Activated CD8-positive, alpha-beta memory T cell treated with anti-CD3 and anti-CD28 coated beads for 48 hours (primary cell): ENCODE results near the gene ACBD3.

Source experiments
- DNase-seq, 3 experiments: peaks; one replicate each; pipeline ENCODE4 v3.0.0-alpha.2; 2020; ENCODE audit warnings: low read depth in 2 of 3, low spot score in 2 of 3

ACBD3 gene

DNA sequence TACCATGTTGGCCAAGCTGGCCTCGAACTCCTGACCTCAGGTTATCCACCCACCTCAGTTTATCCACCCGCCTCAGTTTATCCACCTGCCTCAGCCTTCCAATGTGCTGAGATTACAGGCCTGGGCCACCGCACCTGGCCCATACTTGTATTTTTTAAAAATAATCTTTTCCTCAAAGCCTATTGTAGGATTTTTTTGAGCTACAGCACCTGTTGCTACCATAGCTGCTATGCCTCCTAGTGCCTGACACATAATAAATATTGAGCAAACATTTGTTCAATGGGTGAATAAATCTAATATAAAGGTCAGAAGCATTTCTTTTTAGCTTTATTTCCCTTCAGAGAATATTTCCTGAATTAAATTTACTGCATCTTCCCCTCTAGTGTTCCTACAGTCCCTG is 15.7 kb upstream of the ACBD3 start:
- DNase-seq = no peak

DNA sequence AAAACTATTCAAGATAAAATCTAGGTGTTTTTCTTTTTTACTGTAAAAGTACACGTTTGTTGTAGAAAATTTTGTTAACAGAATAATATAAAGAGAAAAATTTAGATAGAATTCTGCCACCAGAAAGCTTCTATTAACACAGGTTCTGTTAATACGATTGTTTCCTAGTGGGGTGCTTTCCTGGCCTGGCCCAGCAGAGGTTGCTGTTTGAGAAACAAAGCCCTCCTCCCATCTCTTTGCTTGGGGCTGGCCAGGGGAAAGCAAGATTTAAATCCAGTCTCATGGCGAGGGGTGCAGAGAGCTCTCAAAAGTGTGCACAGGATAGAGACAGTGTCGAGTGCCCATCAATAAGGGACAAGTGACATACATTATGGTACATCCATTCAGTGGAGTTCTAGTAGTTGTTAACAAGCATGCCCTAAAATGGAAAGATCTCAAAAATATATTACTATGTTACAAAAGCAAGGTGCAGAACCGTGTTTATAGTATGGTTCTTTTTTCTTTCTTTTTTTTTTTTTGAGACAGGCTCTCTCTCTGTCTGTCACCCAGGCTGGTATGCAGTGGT is 14.6 kb upstream of the ACBD3 start:
- DNase-seq = no peak

DNA sequence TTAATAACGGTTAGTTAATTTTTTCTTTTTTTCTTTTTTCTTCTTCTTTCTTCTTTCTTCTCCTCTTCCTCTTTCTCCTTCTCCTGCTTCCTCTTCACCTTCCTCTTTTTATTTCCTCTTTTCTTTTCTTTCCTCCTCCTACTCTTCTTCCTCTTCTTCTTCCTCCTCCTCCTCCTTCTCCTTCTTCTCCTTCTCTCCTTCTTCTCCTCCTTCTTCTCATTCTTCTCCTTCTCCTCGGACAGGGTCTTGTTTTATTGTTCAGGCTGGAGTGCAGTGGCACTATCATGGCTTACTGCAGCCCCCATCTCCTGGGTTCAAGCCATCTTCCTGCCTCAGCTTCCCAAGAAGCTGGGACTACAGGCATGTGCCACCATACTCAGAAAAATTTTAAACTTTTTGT is 13.4 kb upstream of the ACBD3 start:
- no peak for DNase-seq

DNA sequence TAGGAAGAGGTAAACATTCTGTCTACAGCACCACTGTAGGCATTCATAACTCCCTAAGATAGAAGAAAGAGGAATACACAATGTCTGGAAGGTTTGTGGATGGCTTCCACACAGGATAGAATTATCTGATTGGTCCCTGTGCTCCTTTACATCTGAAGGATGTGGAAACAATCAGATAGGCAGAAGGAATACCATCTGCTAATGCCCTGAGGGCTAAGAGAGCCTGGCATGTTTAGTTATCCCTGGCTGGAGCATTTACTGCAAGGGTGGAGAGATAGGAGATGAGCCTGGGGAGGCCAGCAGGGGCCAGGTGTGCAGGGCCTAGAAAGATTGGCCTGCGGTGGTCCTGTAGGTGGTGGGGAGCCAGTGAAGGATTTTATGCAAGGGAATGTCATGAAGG is 8.6 kb upstream of the ACBD3 start:
- no peak for DNase-seq

DNA sequence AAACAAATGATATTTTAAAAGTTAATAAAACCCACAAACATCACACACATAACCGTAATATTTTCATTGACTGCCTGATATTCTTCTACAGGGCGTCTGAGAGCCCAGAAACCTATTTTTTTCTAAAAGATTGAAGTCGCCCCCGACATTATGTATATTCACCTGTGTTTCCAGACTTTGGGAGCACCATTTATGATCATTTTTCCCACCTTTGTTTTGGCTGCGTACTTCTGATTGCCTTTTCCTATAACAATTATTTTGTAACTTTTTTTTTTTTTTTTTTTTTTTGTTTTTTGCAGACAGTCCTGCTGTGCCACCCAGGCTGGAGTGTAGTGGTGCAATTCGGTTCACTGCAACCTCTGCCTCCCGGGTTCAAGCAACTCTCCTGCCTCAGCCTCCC is 839 bp upstream of the ACBD3 start:
- DNase-seq = no peak

DNA sequence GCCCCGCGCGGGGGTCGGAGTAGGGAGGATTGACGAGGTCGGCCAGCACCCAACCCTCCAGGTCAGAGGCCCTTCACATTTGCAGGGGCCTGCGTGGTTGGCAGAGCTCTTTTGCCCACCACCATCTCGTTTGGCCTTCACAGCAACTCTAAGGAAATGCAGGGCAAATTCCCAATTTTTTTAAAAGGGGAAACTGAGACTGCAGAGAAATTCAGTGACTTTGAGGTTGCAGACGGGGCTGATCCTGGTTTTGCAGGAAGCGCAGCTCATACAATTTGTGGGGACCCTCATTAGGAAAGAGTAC is 430 bp upstream of the ACBD3 start:
- no peak for DNase-seq

DNA sequence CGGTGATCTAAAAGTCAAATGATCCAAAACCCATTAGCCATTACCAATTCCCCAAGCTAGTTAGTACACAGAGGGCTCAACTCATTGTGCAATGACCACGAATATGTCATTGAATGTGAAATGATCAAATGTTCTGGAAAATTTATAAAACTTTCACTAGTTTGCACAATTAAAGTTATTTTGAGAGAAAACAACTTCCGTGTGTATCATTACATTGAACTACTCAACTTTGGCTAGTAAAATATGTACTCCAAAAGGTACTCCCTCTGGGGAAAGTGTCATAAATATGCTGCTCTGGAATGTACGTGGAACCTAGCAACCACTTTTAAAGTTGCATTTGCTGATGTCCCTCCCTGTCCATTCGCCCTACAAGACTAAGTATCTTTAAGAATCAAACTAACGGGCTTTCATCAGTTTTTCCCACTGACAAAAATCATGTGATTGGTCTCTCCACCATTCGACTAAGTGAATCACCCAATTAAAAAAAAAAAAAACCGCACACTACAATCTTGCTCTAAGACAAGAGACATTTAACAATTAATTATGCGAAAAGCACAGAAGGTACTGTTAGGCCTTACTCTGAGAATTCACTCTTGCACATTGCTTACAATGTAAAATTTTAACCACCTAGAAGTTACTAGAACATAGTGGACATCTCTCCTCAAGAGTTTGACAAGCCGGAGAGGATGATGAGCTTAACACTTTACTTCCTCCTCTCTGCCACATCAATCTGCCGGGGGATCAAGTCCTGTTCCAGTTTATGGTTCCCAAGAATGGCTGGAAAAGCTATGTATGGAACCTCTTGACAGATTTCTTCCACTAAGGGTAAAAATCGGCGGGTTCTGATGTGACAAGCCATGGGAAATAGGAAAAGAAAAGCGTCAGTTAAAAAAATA is 1.2 kb downstream of the ACBD3 start:
- DNase-seq = no peak

DNA sequence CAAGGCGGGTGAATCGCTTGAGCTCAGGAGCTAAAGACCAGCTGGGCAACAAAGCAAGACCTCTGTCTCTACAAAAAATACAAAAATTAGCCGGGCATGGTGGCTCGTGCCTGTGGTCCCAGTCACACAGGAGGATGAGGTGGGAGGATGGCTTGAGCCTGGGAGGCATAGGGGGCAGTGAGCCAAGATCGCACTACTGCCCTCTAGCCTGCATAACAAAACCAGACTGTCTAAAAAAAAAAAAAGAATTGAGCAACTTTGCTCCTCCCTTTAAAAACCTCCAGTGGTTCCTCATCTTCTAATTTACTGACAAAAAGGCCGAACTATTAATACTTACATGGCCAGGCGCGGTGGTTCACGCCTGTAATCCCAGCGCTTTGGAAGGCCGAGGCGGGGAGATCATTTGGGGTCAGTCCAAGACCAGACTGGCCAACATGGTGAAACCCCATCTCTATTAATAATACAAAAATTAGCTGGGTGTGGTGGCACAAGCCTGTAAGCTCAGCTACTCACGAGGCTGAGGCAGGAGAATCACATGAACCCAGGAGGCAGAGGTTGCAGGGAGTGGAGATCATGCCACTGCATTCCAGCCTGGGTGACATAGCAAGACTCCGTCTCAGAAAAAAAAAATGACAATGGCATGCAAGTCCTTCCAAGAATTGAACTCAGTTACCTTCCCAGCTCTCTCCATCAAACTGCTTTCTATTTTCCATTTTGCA is 4.4 kb downstream of the ACBD3 start:
- no peak for DNase-seq

DNA sequence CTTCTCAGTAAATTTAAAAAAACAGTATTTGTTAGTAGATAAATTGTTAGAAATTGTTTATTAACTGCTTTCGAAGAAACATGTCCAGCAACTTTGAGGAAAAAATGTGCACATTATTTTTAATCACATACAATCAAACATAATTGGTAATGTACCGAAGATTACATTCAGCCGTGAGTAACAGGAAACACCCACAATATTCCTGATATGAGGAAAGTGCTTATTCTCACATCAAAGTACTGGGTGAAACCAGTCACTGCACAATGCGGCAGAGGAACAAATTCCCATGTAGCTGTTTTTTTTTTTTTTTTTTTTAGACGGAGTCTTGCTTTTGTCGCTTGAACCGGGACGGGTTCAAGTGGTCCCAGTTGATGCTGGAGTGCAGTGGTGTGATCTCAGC is 9.7 kb downstream of the ACBD3 start:
- no peak for DNase-seq

DNA sequence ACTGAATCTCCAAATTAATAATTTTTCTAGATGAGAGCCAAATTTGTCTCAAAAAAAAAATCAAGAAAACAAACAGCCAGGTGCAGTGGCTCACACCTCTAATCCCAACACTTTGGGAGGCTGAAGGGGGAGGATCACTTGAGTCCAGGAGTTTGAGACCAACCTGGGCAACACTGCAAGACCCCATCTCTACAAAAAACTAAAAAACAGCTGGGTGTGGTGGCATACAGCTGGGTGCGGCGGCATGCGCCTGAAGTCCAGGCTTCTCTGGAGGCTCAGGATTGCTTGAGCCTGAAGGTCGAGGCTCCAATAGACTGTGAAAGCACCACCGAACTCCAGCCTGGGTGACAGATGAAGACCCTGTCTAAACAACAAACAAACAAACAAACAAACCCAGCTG is 14.0 kb downstream of the ACBD3 start:
- no peak for DNase-seq

DNA sequence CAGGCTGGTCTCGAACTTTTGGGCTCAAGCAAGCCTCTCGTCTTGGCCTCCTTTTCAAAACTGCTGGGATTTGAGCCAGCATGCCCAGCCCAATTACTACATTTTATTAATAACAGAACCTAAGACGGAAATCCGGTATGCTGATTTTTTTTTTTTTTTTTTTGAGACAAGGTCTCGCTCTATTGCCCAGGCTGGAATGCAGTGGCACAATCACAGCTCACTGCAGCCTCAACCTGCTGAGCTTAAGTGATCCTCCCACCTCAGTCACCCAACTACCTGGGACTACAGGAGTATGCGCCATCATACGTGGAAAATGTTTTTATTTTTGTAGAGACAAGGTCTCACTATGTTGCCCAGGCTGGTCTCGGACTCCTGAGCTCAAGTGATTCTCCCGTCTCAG is 20.2 kb downstream of the ACBD3 start:
- DNase-seq = no peak

DNA sequence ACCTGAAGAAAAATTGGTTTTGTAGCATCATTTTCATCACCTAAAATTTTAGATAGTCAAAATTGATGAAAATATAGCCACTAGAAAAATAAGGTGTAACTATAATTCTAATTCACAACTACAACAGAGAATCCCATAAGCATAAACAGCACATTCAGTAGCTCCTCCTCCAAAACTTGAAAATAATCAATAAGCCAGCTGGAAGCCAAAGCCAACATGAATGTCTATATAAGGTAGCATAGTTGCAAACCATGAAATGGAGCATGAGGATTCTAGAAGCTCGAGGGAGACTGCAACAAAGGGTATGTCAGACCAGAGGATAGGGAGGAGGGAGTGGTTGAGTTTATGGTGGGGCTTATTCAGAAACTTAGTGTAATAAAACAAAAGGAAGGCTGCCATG is 22.4 kb downstream of the ACBD3 start:
- no peak for DNase-seq

DNA sequence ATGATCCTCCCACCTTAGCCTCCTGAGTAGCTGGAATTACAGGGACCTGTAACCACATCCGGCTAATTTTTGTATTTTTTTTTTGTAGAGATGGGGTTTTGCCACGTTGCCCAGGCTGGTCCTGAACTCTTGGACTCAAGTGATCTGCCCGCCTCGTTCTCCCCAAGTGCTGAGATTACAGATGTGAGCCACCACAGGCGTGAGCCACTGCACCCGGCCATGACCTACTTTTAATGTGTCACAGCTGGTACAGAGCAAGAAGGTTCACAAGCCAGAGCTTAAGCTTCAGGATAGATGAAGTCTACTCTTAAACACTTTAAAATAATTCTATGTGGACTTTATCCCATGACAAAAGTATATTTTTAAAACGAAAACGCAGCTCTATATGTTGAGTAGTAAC is 23.6 kb downstream of the ACBD3 start:
- no peak for DNase-seq

DNA sequence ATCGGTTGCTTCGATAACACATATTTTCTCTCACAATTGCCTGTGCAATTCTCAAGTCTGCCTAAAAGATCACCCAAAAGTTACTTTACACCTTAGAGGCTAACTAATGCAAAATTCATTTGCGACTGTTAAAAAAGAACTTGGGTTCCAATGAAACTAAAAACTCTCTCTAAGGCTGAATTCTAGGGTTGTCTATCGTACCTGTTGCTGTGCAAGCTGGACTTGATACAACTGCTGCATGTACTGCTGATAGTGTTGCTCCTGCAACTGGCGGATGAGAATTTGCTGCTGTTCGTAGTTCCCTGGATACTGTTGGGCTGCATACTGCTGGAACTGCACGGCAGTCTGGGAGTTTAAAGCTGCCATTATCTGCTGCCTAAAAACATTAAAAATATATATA is 27.6 kb downstream of the ACBD3 start:
- DNase-seq = no peak

DNA sequence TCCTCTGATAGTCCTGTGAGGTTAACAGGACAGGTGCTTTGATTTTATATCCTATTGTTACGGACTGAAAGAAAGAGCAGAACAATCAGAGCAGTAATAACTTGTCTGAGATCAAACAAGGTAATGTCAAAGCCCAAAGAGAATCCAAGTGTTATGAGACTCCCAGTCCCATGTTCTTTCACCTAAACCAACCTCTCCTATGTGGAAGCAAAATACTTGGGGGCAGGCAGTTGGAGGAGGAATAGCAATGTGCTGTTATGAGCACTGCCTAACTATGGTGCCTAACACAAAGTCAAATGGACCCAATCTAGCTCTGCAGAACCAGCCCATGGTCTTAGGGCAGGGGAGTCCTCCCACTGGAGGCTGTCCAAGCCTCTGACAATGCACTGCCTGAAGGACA is 28.1 kb downstream of the ACBD3 start:
- DNase-seq = no peak

DNA sequence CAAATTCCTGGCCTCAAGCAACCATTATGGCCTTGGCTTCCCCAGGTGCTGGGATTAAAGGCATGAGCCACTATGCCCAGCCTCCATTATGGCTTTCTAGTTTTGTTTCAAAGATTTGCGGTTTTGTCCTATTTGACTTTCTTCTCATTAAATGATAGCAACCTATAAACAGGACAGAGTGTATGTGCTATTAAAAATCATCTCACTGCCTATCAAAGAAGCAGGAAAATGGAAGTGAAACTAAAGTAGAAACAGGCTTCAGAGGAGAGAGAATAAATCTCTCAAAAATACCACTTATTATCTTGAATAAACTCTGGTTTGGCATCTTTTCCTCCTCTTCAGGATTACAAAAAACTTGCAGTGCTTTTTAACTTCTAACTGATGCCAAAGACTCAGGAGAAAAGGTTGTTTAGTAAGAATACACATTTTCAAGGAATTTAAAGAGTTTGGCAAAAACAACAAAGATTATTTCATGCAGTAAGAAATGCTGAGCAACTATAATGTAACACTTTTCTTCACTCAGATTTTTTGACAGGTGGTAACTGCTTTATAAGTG is 28.7 kb downstream of the ACBD3 start:
- no peak for DNase-seq

DNA sequence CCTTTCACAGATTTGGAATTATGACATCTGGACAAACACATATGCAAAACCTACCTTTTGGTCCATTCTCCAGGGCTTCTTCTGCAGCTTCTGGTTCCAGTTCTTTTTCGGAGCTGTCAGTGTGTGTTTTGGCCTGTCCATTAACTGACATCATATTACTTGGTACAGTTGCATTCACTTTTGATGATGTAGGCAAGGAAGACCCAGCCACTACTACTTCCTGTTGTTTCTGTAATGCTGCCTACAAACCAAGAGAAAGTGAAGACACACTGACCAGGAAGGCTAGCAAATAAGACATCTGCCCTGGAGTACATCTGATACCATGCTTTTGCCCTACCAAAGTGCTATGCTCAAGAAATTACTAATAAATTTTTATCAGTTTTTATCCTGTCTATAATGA is 31.9 kb downstream of the ACBD3 start:
- DNase-seq = no peak

DNA sequence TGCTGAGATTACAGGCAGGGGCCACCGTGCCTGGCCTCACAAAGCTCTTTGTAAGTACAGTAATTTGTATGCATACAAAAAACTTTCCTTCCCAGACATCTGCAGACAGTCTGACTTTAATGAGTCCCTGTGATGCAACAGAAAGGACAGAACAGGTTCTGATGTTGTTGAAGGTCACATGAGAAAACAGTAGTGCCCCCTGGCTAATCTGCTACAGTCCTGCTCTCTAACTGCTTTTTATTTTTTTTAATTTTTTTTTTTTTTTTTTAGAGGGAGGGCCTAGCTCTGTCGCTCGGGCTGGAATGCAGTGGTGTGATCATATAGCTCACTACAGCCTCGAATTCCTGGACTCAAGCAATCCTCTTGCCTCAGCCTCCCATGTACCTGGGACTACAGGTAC is 36.7 kb downstream of the ACBD3 start:
- no peak for DNase-seq

DNA sequence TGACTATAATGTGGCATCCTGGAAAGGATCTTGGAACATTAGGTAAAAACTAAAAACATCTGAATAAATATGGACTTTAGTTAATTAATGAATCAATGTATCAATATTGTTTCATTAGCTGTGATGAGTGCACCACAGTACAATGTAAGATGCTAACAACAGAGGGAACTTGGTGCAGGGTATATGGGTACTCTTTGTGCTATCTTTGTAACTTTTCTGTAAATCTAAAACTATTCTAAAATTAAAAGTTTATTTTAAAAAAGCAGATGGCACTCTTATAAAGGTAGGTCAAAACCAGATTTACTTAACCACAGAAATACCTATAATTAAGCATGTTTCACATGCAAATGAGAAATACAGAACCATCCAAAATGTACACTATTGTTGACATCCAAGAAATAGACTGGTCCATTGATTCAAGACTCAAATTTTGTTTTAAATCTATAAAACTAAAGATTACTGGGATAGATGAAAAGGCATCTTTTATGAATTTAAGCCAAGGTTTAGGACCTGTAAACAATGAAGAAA is 38.4 kb downstream of the ACBD3 start:
- DNase-seq = no peak

DNA sequence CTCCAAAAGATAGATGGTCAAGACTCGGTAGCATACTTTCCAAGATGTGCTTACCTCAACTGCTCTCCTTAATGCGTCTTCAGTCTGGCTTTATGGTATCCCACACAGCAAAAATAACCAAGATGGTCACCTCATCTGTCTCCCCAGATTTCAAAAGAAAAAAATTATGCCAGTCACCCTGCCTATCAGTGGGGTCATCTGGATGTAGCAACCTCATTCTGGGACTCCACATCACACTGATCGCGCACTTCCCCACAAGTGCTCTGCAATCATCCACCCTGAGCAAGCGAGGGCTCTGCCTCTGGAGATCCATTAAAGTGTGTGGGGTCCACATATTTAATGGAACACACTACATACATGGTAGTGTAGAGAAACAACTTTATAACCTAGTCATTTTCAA is 42.5 kb downstream of the ACBD3 start:
- no peak for DNase-seq

DNA sequence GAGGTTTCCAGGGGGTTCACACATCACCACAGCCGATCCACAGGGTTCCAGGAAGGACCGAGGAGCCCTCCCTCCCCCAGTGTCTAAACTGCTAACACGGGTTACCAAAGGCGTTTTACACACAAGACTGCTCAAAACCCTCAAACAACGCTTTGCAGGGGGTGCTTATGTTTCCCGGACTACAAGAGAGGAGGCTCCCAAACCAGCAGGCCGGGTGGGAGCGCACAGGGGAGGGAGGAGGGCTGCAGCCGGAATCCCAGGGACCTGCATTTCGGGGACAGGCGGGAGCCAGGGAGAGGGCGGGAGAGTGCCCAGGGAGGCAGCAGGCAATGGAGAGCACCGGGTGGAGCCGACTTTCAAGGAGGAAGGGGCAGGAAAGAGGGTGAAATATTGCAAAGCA is 50.8 kb downstream of the ACBD3 start:
- DNase-seq = no peak

DNA sequence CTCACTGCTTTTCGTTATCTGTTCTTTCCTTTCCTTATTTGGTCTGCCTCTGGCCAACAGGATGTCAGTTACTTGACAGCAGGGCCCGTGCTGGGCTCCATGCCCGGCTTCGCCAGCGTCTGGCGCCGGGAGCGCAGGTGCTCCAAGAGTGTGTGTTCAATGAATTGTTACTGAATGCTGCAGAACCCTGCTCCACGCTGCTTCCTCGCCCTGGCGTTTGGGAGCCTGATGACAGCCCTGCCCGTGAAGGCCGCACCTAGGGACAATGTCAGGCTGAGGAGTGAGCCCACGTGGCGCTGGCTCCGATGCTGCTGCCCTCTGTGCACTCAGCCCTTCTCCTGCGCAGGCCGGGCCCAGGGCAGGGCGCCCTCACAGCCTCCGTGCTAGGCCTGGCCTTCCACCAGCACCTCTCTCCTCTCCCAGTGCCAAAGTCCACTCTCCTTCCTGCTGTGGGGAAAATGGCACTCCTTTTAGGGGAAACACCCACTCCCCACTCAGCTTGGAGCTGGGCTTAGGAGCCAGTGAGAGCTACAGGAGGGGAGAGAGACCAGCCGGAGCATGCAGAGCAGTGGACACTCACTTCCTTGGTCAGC is 51.4 kb downstream of the ACBD3 start:
- DNase-seq = no peak
